Measurements from ENCODE around the gene LDLRAD4.

Gene LDLRAD4

GRCh38 chr18:13231151-13231550 is 12.6 kb downstream of the LDLRAD4 start:
- Histone ChIP-seq H3K9me3 (replicated peaks in 1 of 2; ENCODE audit: control insufficient read depth in 2 of 2, insufficient read depth in 1 of 2, low read depth in 1 of 2, low read length in 2 of 2) (no peaks in the 10 kb centered on the region), H2BK12ac (ENCODE audit: low read length) (no peak overlapping the region), H3K27ac (replicated peaks; ENCODE audit: low read length) (no peak overlapping the region), H3K4me1 (ENCODE audit: control insufficient read depth in 2 of 2, insufficient read depth in 1 of 2, low read depth in 1 of 2, low read length in 2 of 2) (peaks cover 0 to 6% of the 10 kb centered on the region in 2 donors), H4K8ac (ENCODE audit: low read depth, low read length) (no peak overlapping the region), H3K23ac (ENCODE audit: low read depth, low read length, poor library complexity) (no peak overlapping the region), H2AFZ (ENCODE audit: low read length) (no peak overlapping the region), H3K4me2 (ENCODE audit: insufficient read depth, low read length, poor library complexity, severe bottlenecking) (no peak overlapping the region), H3K36me3 (replicated peaks in 1 of 2; ENCODE audit: control insufficient read depth in 2 of 2, insufficient read depth in 2 of 2, low read length in 2 of 2) (no peaks in the 10 kb centered on the region), H3K79me1 (ENCODE audit: low read depth, low read length) (peaks cover 1% of the 10 kb centered on the region), H3K4me3 (ENCODE audit: low read length in 2 of 2) (no peak overlapping the region), H2BK120ac (ENCODE audit: low read depth, low read length) (no peak overlapping the region), H3K14ac (ENCODE audit: low read length) (no peak overlapping the region), H2BK15ac (ENCODE audit: low read length) (no peak overlapping the region), H4K91ac (ENCODE audit: low read depth, low read length, poor library complexity) (no peak overlapping the region), H3K4ac (ENCODE audit: low read length) (no peak overlapping the region), H2AK5ac (ENCODE audit: low read depth, low read length) (no peak overlapping the region), H3K9ac (ENCODE audit: low read depth, low read length, poor library complexity) (no peak overlapping the region), H2BK5ac (ENCODE audit: low read length) (no peak overlapping the region), H3K27me3 (ENCODE audit: control insufficient read depth in 3 of 3, insufficient read depth in 3 of 3, low read depth in 1 of 3, low read length in 3 of 3) (no peaks in the 10 kb centered on the region), H3K18ac (ENCODE audit: low read length) (no peak overlapping the region)
- no peak for DNase-seq (ENCODE audit: low spot score)
- no CpG with 5 or more reads among the region's 17 CpGs for WGBS, 2 donors (ENCODE audit: extremely low coverage in 2 of 2, insufficient read length in 2 of 2, insufficient replicate concordance in 1 of 2)

GRCh38 chr18:13232086-13232917 is 13.7 kb downstream of the LDLRAD4 start:
- Histone ChIP-seq H4K91ac (ENCODE audit: low read depth, low read length, poor library complexity) (peak overlapping the region; percentile 38), H3K36me3 (replicated peaks in 1 of 2; ENCODE audit: control insufficient read depth in 2 of 2, insufficient read depth in 2 of 2, low read length in 2 of 2) (no peaks in the 10 kb centered on the region), H2BK120ac (ENCODE audit: low read depth, low read length) (no peak overlapping the region), H2BK12ac (ENCODE audit: low read length) (no peak overlapping the region), H4K8ac (ENCODE audit: low read depth, low read length) (no peak overlapping the region), H3K18ac (ENCODE audit: low read length) (peak overlapping the region; percentile 1), H2BK5ac (ENCODE audit: low read length) (no peak overlapping the region), H3K14ac (ENCODE audit: low read length) (peak overlapping the region; percentile 49), H3K4me1 (ENCODE audit: control insufficient read depth in 2 of 2, insufficient read depth in 1 of 2, low read depth in 1 of 2, low read length in 2 of 2) (peaks cover 0 to 12% of the 10 kb centered on the region in 2 donors), H3K4me2 (ENCODE audit: insufficient read depth, low read length, poor library complexity, severe bottlenecking) (no peak overlapping the region), H3K9ac (ENCODE audit: low read depth, low read length, poor library complexity) (peak overlapping the region; percentile 71), H3K4me3 (ENCODE audit: low read length in 2 of 2) (no peak overlapping the region), H3K23ac (ENCODE audit: low read depth, low read length, poor library complexity) (no peak overlapping the region), H3K4ac (ENCODE audit: low read length) (no peak overlapping the region), H2BK15ac (ENCODE audit: low read length) (peak overlapping the region; percentile 54), H2AK5ac (ENCODE audit: low read depth, low read length) (peak overlapping the region; percentile 82), H3K27me3 (ENCODE audit: control insufficient read depth in 3 of 3, insufficient read depth in 3 of 3, low read depth in 1 of 3, low read length in 3 of 3) (no peaks in the 10 kb centered on the region), H3K9me3 (replicated peaks in 1 of 2; ENCODE audit: control insufficient read depth in 2 of 2, insufficient read depth in 1 of 2, low read depth in 1 of 2, low read length in 2 of 2) (no peaks in the 10 kb centered on the region), H3K79me1 (ENCODE audit: low read depth, low read length) (peaks cover 1% of the 10 kb centered on the region), H3K27ac (replicated peaks; ENCODE audit: low read length) (no peak overlapping the region), H2AFZ (ENCODE audit: low read length) (no peak overlapping the region)
- no peak for DNase-seq (ENCODE audit: low spot score)
- no CpG with 5 or more reads among the region's 37 CpGs for WGBS, 2 donors (ENCODE audit: extremely low coverage in 2 of 2, insufficient read length in 2 of 2, insufficient replicate concordance in 1 of 2)

- H3K4me3 ChIP-seq (ENCODE audit: low read length in 2 of 2): no peak overlapping the region
- WGBS, 2 donors (ENCODE audit: extremely low coverage in 2 of 2, insufficient read length in 2 of 2, insufficient replicate concordance in 1 of 2): no CpG with 5 or more reads among the region's 19 CpGs
- H3K27ac ChIP-seq (replicated peaks; ENCODE audit: low read length): no peak overlapping the region
- H3K36me3 ChIP-seq (replicated peaks in 1 of 2; ENCODE audit: control insufficient read depth in 2 of 2, insufficient read depth in 2 of 2, low read length in 2 of 2): no peaks in the 10 kb centered on the region
- H3K4me1 ChIP-seq (ENCODE audit: control insufficient read depth in 2 of 2, insufficient read depth in 1 of 2, low read depth in 1 of 2, low read length in 2 of 2): peaks cover 0 to 12% of the 10 kb centered on the region in 2 donors
- H2BK5ac ChIP-seq (ENCODE audit: low read length): no peak overlapping the region
- no peak overlapping the region for H2BK120ac ChIP-seq (ENCODE audit: low read depth, low read length)
- H3K18ac ChIP-seq (ENCODE audit: low read length): no peak overlapping the region
- H4K8ac ChIP-seq (ENCODE audit: low read depth, low read length): no peak overlapping the region
- H4K91ac ChIP-seq (ENCODE audit: low read depth, low read length, poor library complexity): no peak overlapping the region
- peak overlapping the region; percentile 19 for H2BK15ac ChIP-seq (ENCODE audit: low read length)
- no peak overlapping the region for H3K4ac ChIP-seq (ENCODE audit: low read length)
- H2AK5ac ChIP-seq (ENCODE audit: low read depth, low read length): no peak overlapping the region
- H3K14ac ChIP-seq (ENCODE audit: low read length): no peak overlapping the region
- H3K23ac ChIP-seq (ENCODE audit: low read depth, low read length, poor library complexity): no peak overlapping the region
- no peak overlapping the region for H3K4me2 ChIP-seq (ENCODE audit: insufficient read depth, low read length, poor library complexity, severe bottlenecking)
- H3K9me3 ChIP-seq (replicated peaks in 1 of 2; ENCODE audit: control insufficient read depth in 2 of 2, insufficient read depth in 1 of 2, low read depth in 1 of 2, low read length in 2 of 2): no peaks in the 10 kb centered on the region
- H3K27me3 ChIP-seq (ENCODE audit: control insufficient read depth in 3 of 3, insufficient read depth in 3 of 3, low read depth in 1 of 3, low read length in 3 of 3): no peaks in the 10 kb centered on the region
- H2AFZ ChIP-seq (ENCODE audit: low read length): no peak overlapping the region
- H3K79me1 ChIP-seq (ENCODE audit: low read depth, low read length): peaks cover 1% of the 10 kb centered on the region
- no peak overlapping the region for H2BK12ac ChIP-seq (ENCODE audit: low read length)
- DNase-seq (ENCODE audit: low spot score): no peak
- no peak overlapping the region for H3K9ac ChIP-seq (ENCODE audit: low read depth, low read length, poor library complexity)
Observed at GRCh38 chr18:13232971-13233786, 14.6 kb downstream of the LDLRAD4 start.
